GM19324 (cell line): Measurements from ENCODE around the gene LGMN.
"Not testable (repeated sequence)": the region's sequence is repeated elsewhere in the genome, so short reads cannot be mapped to it uniquely, and the experiment has no call there.

ENCODE experiments used
- ATAC-seq: cut with Tn5 transposase; IDR thresholded peaks from one replicate; pipeline ENCODE4 v1.9.1; 2021; ENCODE audit warnings: mild to moderate bottlenecking, moderate library complexity; ENCODE audit not compliant: unreplicated experiment, low FRiP score

The LGMN gene

GRCh38 chr14:92729634-92730358, 18.6 kb downstream of the LGMN start:
- no peak for ATAC-seq

GRCh38 chr14:92728759-92729364, 19.6 kb downstream of the LGMN start:
- ATAC-seq: no peak

- no peak for ATAC-seq
Measured at GRCh38 chr14:92726933-92727262, 21.5 kb downstream of the LGMN start.

- no peak for ATAC-seq
Measured at GRCh38 chr14:92726135-92726932, 22.1 kb downstream of the LGMN start.

- no peak for ATAC-seq
Measured at GRCh38 chr14:92724516-92725340, 23.7 kb downstream of the LGMN start.

- ATAC-seq: no peak
Measured at GRCh38 chr14:92719890-92720323, 28.5 kb downstream of the LGMN start.

GRCh38 chr14:92719421-92719820, 29.0 kb downstream of the LGMN start:
- no peak for ATAC-seq

- no peak for ATAC-seq
Measured at GRCh38 chr14:92718664-92719063, 29.8 kb downstream of the LGMN start.

GRCh38 chr14:92717571-92718042, 30.8 kb downstream of the LGMN start:
- ATAC-seq: no peak

GRCh38 chr14:92716131-92716530, 32.3 kb downstream of the LGMN start:
- ATAC-seq: no peak

GRCh38 chr14:92714739-92715307, 33.6 kb downstream of the LGMN start:
- ATAC-seq: not testable (repeated sequence)

GRCh38 chr14:92712654-92713051, 35.8 kb downstream of the LGMN start:
- ATAC-seq: no peak

- ATAC-seq: no peak
Measured at GRCh38 chr14:92711976-92712653, 36.3 kb downstream of the LGMN start.

- ATAC-seq: no peak
Measured at GRCh38 chr14:92710001-92710341, 38.5 kb downstream of the LGMN start.

- ATAC-seq: no peak
Measured at GRCh38 chr14:92709340-92710000, 39.0 kb downstream of the LGMN start.

- ATAC-seq: no peak
Measured at GRCh38 chr14:92706386-92706785, 42.0 kb downstream of the LGMN start.

GRCh38 chr14:92704821-92705220, 43.6 kb downstream of the LGMN start:
- ATAC-seq: no peak

- peak; percentile 96 for ATAC-seq
Measured at GRCh38 chr14:92704036-92704804, 44.2 kb downstream of the LGMN start.

- no peak for ATAC-seq
Measured at GRCh38 chr14:92703516-92703915, 44.9 kb downstream of the LGMN start.
